ENCODE results near the gene UBL7.
"Not testable (repeated sequence)": the region's sequence is repeated elsewhere in the genome, so short reads cannot be mapped to it uniquely, and the experiment has no call there.

UBL7 gene

DNA sequence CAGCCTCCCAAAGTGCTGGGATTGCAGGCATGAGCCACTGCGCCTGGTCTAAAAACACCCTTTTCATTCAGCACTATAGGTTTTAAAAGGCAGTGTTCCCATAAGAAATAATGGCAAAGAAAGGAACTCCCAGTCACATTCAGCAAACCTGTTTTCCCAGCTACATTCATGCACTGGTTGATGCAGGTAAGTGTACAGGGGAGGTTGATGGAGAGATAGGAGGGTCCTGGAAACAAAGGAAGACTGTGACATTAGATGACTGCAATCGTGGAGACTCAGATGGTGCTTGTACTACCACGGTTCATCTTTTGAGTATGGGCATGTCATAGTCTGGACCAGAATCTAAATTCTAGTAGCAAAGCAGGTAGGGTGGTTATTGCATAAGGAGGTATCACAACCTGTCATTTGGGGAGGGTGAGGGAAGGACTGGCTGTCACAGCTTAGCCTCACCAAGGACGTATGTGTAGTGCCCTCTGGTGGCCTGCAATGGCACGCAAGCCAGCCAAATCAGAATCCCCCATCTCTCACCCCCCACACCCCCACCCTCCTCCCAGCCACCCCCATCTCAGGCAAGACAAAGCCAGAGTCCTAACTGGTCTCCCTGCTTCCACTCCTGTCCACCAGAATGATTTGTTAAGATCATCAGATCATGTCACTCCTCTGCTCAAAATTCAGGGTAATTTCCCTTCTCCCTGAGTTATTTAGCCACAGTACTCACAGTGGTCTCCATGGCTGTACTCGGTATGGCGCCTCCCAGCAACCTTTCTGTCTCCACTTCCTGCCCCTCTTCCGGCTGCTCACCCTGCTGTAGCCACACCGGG lies 28.8 kb upstream of the UBL7 start:
- Histone ChIP-seq H4K20me1 (ENCODE audit: control insufficient read depth, insufficient read depth, low read depth, low read length) (no peaks in the 10 kb centered on the region), H3K4me1 (ENCODE audit: control insufficient read depth, low read length) (peaks cover 13% of the 10 kb centered on the region), H3F3A (ENCODE audit: control insufficient read depth, insufficient read depth) (peaks cover 3% of the 10 kb centered on the region; the same call in 1 of the 2 replicates), H3K9me3 (ENCODE audit: control insufficient read depth, insufficient read depth, low read length) (no peaks in the 10 kb centered on the region), H3K9me2 (replicated peaks; ENCODE audit: control insufficient read depth, low read length) (no peaks in the 10 kb centered on the region), H3K27ac (ENCODE audit: low read depth, low read length) (no peak overlapping the region), H3K36me3 (ENCODE audit: control insufficient read depth, low read length) (no peaks in the 10 kb centered on the region), H3K79me2 (ENCODE audit: control insufficient read depth, low read length) (no peaks in the 10 kb centered on the region), H3K4me3 (ENCODE audit: low read length) (peak overlapping the region; percentile 49), H3K4me2 (ENCODE audit: low read length) (peak overlapping the region; percentile 57), H3K27me3 (ENCODE audit: control insufficient read depth, low read length) (no peaks in the 10 kb centered on the region)
- TF ChIP-seq, protein P1, sequence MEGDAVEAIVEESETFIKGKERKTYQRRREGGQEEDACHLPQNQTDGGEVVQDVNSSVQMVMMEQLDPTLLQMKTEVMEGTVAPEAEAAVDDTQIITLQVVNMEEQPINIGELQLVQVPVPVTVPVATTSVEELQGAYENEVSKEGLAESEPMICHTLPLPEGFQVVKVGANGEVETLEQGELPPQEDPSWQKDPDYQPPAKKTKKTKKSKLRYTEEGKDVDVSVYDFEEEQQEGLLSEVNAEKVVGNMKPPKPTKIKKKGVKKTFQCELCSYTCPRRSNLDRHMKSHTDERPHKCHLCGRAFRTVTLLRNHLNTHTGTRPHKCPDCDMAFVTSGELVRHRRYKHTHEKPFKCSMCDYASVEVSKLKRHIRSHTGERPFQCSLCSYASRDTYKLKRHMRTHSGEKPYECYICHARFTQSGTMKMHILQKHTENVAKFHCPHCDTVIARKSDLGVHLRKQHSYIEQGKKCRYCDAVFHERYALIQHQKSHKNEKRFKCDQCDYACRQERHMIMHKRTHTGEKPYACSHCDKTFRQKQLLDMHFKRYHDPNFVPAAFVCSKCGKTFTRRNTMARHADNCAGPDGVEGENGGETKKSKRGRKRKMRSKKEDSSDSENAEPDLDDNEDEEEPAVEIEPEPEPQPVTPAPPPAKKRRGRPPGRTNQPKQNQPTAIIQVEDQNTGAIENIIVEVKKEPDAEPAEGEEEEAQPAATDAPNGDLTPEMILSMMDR (IDR thresholded peaks at IDR 0.05; ENCODE audit: low read depth, low read length, poor library complexity, severe bottlenecking) = peak; percentile 77
- no peak for TF ChIP-seq EZH2phosphoT487 (IDR thresholded peaks at IDR 0.05; ENCODE audit: borderline replicate concordance, low read length)

DNA sequence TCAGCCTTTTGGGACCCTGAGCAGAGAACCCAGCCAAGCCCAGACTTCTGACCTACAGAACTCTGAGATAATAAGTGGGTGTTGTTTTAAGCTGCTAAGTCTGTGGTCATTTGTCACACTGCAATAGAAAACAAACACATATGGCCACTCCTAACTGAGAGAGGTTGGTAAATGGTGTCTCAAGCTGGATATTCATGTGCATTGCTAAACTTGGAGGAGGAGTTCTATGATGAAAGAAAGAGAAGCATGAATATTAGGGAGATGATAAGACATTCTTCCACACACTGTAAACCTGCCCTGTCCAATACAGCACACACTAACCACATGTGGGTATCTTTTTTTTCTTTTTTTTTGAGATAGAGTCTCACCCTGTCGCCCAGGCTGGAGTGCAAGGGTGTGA lies 27.8 kb upstream of the UBL7 start:
- H3K27ac ChIP-seq (ENCODE audit: low read depth, low read length) = no peak overlapping the region
- H3K4me2 ChIP-seq (ENCODE audit: low read length) = no peak overlapping the region
- H3K27me3 ChIP-seq (ENCODE audit: control insufficient read depth, low read length) = no peaks in the 10 kb centered on the region
- TF ChIP-seq, protein P1 (IDR thresholded peaks at IDR 0.05; ENCODE audit: low read depth, low read length, poor library complexity, severe bottlenecking) = no peak
- no peak for TF ChIP-seq EZH2phosphoT487 (IDR thresholded peaks at IDR 0.05; ENCODE audit: borderline replicate concordance, low read length)
- no peak overlapping the region for H3K4me3 ChIP-seq (ENCODE audit: low read length)
- H3K9me3 ChIP-seq (ENCODE audit: control insufficient read depth, insufficient read depth, low read length) = no peaks in the 10 kb centered on the region
- H4K20me1 ChIP-seq (ENCODE audit: control insufficient read depth, insufficient read depth, low read depth, low read length) = no peaks in the 10 kb centered on the region
- no peaks in the 10 kb centered on the region for H3K9me2 ChIP-seq (replicated peaks; ENCODE audit: control insufficient read depth, low read length)
- H3K4me1 ChIP-seq (ENCODE audit: control insufficient read depth, low read length) = peaks cover 13% of the 10 kb centered on the region
- no peaks in the 10 kb centered on the region for H3K79me2 ChIP-seq (ENCODE audit: control insufficient read depth, low read length)
- no peaks in the 10 kb centered on the region for H3K36me3 ChIP-seq (ENCODE audit: control insufficient read depth, low read length)
- peaks cover 3% of the 10 kb centered on the region; the same call in 1 of the 2 replicates for H3F3A ChIP-seq (ENCODE audit: control insufficient read depth, insufficient read depth)

DNA sequence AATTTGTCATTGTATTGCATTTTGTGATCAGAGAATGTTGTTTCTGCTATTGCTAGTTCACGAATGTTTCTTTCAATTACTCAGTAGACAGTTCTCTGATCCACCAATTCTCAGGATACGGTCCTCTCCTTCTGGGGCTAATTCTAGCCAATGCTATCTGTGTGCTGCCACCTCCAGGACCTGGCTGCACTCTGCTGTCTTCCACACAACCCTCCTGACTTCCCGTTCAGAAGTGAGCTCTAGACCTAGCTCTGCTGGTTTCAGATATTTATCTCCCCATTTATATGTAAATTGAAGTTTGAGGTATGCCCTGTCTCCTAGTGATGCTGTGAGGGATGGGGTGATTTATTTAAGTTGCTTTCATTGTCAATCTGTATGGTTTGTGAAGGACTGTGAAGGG lies 21.7 kb upstream of the UBL7 start:
- no peaks in the 10 kb centered on the region for H4K20me1 ChIP-seq (ENCODE audit: control insufficient read depth, insufficient read depth, low read depth, low read length)
- H3K79me2 ChIP-seq (ENCODE audit: control insufficient read depth, low read length) = no peaks in the 10 kb centered on the region

DNA sequence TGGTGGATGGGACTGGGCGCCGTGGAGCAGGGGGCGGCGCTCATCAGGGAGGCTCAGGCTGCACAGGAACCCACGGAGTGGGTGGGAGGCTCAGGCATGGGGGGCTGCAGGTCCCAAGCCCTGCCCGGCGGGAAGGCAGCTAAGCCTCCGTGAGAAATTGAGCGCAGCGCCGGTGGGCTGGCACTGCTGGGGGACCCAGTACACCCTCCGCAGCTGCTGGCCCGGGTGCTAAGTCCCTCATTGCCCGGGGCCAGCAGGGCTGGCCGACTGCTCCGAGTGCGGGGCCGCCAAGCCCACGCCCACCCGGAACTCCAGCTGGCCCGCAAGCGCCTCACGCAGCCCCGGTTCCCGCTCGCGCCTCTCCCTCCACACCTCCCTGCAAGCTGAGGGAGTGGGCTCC lies 19.4 kb upstream of the UBL7 start:
- H3K9me3 ChIP-seq (ENCODE audit: control insufficient read depth, insufficient read depth, low read length); H3K9me2 ChIP-seq (replicated peaks; ENCODE audit: control insufficient read depth, low read length); H4K20me1 ChIP-seq (ENCODE audit: control insufficient read depth, insufficient read depth, low read depth, low read length); H3K36me3 ChIP-seq (ENCODE audit: control insufficient read depth, low read length); H3K27ac ChIP-seq (ENCODE audit: low read depth, low read length); H3F3A ChIP-seq (ENCODE audit: control insufficient read depth, insufficient read depth); H3K79me2 ChIP-seq (ENCODE audit: control insufficient read depth, low read length); H3K4me1 ChIP-seq (ENCODE audit: control insufficient read depth, low read length); H3K4me3 ChIP-seq (ENCODE audit: low read length); H3K4me2 ChIP-seq (ENCODE audit: low read length); H3K27me3 ChIP-seq (ENCODE audit: control insufficient read depth, low read length): not testable (repeated sequence)

More for the DNA sequence above, 21.7 kb upstream of the UBL7 start:
- H3K9me3 ChIP-seq (ENCODE audit: control insufficient read depth, insufficient read depth, low read length) = no peaks in the 10 kb centered on the region
- H3K4me2 ChIP-seq (ENCODE audit: low read length) = no peak overlapping the region
- no peaks in the 10 kb centered on the region for H3F3A ChIP-seq (ENCODE audit: control insufficient read depth, insufficient read depth)
- H3K4me1 ChIP-seq (ENCODE audit: control insufficient read depth, low read length) = no peaks in the 10 kb centered on the region
- H3K27ac ChIP-seq (ENCODE audit: low read depth, low read length) = no peak overlapping the region
- no peaks in the 10 kb centered on the region for H3K9me2 ChIP-seq (replicated peaks; ENCODE audit: control insufficient read depth, low read length)
- H3K27me3 ChIP-seq (ENCODE audit: control insufficient read depth, low read length) = no peaks in the 10 kb centered on the region
- TF ChIP-seq, protein P1 (IDR thresholded peaks at IDR 0.05; ENCODE audit: low read depth, low read length, poor library complexity, severe bottlenecking) = peak; percentile 8
- TF ChIP-seq EZH2phosphoT487 (IDR thresholded peaks at IDR 0.05; ENCODE audit: borderline replicate concordance, low read length) = no peak
- no peaks in the 10 kb centered on the region for H3K36me3 ChIP-seq (ENCODE audit: control insufficient read depth, low read length)
- no peak overlapping the region for H3K4me3 ChIP-seq (ENCODE audit: low read length)

DNA sequence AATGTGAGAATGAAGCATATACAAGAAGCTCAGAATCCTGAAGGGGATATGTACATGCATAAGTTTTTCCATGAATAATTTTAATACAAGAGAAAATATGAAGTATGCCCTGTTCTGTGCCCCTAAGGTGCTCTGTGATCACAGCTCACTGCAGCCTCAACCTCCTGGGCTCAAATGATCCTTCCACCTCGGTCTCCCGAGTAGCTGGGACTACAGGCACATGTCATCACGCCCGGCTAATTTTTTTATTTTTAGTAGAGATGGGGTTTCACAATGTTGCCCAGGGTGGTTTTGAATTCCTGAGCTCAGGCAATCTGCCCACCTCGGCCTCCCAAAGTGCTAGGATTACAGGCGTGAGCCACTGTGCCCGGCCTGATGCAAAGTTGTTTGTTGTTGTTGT lies 10.7 kb upstream of the UBL7 start:
- not testable (repeated sequence) for H3K36me3 ChIP-seq (ENCODE audit: control insufficient read depth, low read length); H3K9me3 ChIP-seq (ENCODE audit: control insufficient read depth, insufficient read depth, low read length); H3K27ac ChIP-seq (ENCODE audit: low read depth, low read length); H3K4me2 ChIP-seq (ENCODE audit: low read length); H3K4me1 ChIP-seq (ENCODE audit: control insufficient read depth, low read length); H3K79me2 ChIP-seq (ENCODE audit: control insufficient read depth, low read length); H3K9me2 ChIP-seq (replicated peaks; ENCODE audit: control insufficient read depth, low read length); H3F3A ChIP-seq (ENCODE audit: control insufficient read depth, insufficient read depth); H3K27me3 ChIP-seq (ENCODE audit: control insufficient read depth, low read length); H4K20me1 ChIP-seq (ENCODE audit: control insufficient read depth, insufficient read depth, low read depth, low read length); H3K4me3 ChIP-seq (ENCODE audit: low read length)
